GM21717 (cell line): ENCODE results near the gene ZDHHC11B.
"Not testable (repeated sequence)": the region's sequence is repeated elsewhere in the genome, so short reads cannot be mapped to it uniquely, and the experiment has no call there.

Experiments
- ATAC-seq: cut with Tn5 transposase; IDR thresholded peaks from one replicate; pipeline ENCODE4 v1.9.1; 2021; ENCODE audit warnings: mild to moderate bottlenecking, moderate library complexity; ENCODE audit not compliant: unreplicated experiment

ZDHHC11B gene

DNA sequence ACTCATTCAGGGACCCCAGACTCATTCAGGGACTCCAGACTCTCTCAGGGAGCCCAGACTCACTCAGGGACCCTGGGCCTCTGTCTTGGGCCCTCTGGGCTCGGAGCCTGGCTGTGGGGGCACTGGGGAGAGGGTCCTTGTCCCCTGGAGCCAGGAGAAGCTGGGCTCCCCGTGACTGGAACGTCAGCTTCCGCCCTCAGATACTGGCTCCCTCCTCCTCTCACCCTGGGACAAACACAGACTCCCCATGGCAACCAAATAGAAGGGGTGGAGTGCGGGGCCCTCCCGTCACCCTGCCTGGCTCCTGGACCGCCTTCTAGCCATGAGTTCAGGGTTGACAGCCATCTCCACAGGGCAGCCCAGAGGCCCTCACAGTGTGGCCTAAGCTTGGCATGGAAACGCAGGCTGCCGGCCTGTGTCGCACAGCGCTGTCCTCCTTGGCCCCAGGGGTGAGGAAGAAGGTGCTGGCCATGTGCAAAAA, 27.6 kb downstream of the ZDHHC11B start:
- ATAC-seq, result no peak

DNA sequence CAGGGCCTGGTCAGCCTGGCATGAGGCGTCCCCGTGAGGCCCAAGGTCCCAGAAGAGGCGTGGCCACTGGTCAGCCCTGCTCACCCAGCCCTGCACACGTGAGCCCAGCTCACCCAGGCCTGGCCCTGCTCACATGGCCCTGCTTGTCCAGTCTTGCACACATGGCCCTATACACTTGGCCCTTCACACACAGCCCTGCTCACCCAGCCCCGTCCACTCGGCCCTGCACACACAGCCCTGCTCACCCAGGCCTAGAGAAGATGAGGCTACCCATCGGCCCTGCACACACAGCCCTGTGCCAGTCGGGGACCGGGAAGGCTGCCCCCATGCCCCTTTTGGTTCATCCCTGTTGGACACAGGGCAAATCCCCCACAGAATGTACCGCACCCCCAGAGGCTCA, 28.4 kb downstream of the ZDHHC11B start:
- ATAC-seq, result no peak

DNA sequence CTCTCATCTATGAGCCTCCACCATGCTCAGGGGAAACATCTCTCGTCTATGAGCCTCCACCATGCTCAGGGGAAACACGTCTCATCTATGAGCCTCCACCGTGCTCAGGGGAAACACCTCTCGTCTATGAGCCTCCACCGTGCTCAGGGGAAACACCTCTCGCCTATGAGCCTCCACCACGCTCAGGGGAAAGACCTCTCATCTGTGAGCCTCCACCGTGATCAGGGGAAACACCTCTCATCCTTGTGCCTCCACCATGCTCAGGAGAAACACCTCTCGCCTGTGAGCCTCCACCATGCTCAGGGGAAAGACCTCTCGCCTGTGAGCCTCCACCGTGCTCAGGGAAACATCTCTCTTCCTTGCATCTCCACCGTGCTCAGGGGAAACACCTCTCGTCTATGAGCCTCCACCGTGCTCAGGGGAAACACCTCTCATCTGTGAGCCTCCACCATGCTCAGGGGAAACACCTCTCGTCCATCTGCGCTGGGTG, 30.3 kb downstream of the ZDHHC11B start:
- ATAC-seq, result not testable (repeated sequence)

DNA sequence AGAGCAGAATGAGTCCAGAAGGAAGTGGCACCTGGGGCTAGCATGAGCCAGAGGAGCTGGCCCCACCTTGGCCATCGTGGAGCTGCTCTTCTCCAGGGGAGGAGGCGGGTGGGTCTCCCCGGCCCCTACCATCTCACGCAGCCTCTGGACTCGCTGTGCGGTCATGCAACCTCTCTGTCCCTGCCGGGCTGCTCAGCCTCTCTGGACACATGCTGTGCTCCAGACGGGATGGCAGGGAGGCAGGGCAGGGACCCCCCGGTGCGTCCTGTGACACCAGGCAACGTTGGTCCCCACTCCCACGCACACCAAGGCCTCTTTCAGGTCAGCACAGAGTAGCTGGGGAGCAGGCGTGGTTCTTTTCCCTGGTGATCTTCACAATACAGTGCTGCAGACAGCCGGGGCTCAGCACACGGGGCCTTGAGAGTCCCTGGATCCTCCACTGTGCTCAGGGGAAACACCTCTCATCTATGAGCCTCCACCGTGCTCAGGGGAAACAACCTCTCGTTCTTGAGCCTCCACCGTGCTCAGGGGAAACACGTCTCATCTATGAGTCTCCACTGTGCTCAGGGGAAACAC, 30.9 kb downstream of the ZDHHC11B start:
- ATAC-seq, result not testable (repeated sequence)

DNA sequence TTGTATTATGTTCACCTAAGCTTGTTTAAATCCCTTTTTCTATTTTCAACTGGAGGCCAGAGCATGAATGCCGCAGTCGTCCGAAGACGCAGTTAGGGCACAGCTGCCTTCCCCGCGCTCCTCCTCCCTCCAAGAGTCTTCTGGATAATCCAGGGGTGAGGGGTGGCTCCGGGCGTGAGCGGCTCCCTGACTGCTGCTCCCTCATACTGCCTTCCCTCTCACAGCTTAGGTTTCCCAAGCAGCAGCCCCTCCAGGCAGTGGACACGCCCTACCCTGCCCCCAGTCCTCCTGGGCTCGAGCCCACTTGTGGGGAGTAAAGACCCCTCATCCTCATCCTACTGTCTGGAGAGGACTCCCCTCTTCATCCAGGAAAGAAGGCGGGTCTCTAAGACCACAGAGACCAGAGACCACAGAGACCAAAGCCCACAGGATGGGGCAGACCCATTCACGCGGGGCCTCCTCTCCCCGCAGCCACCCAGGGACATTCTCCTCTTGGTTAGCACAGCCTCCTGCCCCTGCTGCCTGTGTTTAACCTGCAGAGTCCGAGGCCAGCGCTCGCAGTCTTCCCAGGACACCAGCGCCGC, 31.9 kb downstream of the ZDHHC11B start:
- ATAC-seq, result not testable (repeated sequence)

DNA sequence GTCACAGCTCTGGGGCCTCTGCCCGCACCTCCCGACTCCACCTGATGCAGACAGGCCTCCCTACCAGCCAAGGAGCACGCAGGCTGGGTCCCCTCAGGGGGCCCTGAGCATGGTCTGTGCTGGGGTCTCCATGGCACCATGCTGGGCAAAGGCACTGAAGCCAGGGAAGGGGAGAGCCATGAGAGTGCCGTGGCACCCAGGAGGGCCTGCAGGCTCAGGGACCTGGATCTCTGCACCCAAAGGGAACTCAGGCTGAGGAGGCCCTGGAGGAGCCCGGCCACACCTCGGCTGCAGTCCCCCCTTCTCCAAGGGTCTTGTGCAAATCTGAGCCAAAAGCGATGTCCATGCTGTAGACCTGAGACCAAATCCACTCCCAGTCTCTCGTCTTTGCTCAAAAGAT, 32.5 kb downstream of the ZDHHC11B start:
- ATAC-seq, result not testable (repeated sequence)

DNA sequence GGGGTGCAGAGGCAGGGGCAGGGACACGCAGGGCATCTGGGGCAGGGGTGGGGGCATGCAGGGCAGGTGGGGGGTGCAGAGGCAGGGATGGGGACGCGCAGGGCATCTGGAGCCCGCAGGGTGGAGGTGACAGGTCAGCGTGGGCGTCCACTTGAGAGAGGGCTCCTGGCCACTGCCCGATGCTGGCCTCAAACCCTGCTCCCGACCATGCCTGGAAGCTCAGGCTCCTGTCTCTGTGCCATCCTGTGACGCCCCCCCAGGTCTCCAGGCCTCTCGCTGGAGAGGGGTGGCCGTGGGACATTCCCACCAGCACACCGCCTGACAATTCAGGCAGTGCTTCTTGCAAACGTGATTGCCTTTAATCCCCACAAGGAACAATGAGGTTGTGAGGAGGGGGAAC, 33.0 kb downstream of the ZDHHC11B start:
- ATAC-seq, result no peak

DNA sequence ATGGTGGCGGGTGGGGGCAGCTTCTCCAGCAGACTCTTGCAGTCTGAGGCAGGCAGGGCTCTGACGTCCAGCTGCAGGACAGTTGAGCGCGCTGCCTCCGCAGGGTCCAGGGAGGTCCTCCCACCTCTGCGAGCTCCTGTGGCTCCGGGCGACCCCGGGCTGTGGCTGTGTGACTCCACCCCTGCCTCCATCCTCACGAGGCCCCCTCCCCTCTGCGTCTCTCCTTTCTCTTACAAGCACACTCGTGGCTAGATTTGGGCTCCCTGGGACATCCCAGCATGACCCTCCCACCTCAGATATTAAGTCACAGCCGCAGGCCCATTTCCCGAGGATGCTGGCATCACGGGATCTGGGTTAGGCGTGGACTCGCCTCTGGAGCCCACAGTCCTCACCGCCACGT, 34.3 kb downstream of the ZDHHC11B start:
- not testable (repeated sequence) for ATAC-seq

DNA sequence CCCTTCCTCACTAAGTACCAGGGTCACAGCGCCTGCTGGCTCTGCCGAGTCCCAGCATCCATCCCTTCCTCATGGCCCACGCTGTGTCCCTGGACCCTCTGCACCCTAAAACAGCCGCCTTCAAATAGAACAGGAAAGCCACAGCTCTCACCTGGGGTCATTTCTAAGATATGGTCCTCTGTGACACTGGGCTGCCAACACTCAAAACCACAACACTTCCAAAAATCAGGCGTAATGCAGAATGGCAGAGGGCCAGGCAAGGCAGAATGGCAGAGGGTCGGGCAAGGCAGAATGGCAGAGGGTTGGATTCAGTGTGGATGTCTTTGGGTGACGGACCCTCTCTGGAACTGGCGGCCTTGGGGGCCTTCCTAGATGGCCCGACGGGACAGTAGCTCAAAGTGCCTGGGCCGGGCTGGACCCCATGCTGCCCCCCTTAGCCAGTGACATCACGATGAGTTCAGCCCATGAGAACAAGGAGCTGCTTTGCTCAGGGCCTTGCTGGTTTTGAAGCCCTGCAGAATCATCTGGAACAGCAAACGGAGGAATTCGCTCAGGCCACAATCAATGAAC, 35.3 kb downstream of the ZDHHC11B start:
- no peak for ATAC-seq

DNA sequence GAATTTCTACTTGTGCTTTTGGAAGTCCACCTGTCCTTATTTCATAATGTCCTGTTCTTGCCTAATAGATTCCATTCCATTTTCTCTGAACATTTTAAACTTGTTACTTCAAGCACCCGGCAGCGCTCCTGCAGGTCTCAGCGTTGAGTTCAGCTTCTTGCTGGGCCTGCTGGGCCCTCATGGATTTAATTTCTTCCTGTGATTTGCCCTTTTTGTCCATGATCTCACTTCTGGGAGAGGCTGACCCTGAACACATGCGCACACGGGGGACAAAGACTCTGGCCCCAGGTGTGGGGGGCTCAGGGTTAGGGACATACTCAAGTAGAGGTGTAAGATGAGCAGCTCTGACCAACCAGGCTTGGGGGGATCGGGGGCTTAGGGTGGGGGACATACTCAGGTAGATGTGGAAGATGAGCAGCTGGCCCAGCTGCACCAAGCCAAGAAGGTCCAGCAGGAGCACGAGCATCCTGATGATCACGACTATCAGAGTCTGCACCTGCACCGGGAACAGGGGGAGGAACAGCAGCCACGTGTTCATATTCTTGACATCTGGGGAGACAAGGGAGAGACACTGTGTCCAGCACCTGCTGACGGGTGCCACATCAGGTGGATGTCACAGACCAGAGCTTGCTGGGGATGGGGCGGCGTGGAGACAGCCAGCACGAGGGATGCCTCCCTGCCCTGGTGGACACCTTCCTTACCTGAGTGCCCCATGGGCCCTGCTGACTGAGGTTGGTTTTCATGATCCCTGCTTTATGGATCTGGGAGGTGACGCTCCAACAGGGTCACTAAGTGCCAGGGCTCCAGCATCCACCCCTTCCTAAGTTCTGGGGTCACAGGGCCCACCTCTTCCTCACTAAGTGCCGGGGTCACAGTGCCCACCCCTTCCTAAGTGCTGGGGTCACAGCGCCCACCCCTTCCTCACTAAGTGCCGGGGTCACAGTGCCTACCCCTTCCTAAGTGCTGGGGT, 36.2 kb downstream of the ZDHHC11B start:
- ATAC-seq, result not testable (repeated sequence)

DNA sequence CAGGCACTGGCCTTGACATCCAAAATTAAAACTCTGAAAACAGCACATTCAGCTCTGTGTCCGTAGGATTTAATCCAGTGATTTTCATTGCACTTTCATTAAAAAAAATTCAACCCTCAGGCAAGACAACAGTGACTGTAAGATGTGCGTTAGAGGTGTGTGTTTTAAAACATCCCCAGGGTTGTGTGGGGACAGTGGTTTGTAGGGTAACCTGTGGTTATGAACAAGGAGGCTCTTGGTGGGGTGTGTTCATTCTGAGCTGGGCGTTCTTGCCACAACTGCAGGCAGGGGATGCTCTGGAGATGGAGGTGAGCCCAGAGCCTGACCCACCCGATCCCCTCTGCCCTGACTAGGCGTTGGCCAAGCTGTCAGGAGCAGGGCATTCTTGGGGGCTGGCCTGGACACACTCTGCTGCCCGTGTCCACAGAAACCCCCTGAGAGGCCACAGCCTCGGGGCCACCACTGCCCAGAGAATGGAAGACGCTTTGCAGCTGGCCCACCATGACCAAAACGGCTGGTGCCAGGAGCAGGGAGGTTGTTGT, 37.2 kb downstream of the ZDHHC11B start:
- ATAC-seq, result not testable (repeated sequence)

DNA sequence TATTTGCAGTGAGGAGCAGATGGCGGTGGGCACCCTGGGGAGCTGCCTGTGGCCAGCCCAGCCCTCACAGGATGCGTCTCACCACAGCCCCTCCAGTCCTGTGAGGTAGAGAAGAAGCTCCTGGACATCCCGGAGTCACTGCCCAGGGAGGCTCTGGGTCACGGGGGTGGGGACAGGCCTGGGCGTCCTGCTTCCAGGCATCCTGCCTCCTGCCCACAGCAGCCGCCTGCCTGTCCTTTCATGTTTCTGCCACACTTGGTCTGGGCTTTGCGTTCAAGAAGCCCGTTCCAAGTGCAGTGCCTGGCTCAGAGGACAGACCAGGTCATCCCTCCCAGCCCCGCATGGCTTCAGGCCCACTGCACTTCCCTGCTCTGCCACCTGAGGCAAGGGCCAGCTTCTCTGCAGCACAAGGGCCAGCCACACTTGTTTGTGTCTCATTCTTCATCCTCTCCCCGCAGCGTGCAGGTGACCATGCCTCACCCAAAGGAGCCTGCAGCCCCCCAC, 38.2 kb downstream of the ZDHHC11B start:
- no peak for ATAC-seq

DNA sequence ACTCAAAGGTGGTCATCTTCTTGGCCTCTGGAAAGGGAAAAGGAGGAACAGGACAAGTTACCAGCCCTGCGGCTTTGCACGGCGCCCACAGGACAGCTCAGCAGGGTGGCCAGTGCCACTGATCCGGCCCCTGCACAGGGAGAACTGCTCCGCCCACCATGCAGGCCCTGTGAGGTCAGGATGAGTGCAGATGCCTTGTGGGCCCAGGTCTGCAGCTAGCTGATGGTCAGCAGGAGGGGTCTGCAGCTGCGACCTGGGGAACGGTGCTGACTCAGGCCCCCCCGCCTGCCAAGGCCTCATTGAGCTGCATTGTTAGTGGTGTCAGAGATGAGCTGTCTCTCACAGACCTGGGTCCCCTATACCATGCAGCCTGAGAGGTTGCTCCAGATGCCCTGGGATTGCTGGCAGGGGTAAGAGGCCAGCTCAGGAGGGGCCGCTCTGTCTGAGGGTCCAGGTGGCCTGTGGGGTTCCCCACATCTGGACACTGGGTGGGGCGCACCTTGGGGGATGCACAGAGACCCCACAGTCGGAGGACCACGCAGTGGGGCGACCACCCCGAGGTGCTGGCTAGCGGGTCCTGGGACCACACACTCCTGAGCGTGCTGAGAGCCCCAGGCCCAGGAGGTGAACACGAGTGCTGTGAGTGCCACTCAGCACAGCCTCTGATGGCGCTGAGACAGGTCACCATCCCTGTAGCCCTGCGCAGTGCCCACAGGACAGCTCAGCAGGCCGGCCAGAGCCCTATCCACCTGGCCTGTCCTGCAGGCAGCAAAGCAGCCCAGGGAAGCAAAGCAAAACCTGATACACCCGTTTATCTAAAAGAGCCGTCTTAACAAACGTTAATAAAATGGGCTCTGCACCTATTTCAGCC, 39.0 kb downstream of the ZDHHC11B start:
- ATAC-seq, result not testable (repeated sequence)

DNA sequence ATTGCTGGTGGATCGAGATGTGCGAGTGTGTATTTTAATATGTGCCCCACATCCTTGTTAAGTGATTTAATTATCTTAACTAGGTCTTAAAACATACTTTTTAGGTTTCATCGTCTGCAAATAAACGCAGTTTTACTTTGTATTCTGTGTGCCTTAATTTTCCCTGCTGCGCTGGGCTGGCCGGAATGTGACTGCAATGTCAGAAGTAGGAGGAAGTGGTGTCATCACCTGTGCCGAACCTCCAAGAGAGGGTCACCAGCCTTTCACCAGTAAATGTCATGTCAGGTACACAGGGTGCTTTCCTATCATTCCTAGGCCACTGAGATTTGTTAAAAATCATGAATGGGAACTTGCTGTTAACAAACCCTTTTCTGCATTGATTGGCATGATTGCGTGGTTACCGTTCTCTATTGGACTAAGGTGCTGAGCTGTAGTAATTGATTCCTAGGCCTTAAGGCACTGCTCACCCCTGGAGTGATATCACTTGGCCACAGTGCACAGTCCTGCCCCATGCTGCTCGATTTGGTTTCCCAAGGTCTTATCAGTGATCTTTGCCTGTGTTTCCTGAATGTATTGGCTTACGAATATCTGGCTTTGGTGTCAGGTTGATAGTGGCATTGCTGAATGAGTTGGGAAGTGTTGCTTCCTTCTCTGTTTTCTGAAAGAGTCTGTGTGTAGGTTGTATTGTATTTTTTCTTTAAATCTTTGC, 40.7 kb downstream of the ZDHHC11B start:
- ATAC-seq, result not testable (repeated sequence)

DNA sequence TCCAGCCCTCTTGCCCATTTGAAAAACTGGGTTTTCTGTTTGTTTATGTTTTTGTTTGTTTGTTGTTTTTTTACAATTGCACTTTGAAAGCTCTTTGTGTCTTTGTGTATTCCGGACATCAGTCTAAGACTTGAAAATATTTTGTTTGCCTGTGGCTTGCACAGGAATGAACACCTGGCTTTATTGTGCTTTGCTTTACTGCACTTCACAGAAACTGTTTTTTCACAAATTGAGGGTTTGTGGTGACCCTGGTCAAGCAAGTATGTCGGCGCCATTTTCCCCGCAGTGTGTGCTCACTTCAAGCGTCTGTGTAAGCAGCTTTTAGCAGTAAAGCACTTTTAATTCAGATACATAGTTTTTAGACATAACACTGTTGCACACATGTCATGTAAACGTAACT, 42.3 kb downstream of the ZDHHC11B start:
- ATAC-seq, result not testable (repeated sequence)

DNA sequence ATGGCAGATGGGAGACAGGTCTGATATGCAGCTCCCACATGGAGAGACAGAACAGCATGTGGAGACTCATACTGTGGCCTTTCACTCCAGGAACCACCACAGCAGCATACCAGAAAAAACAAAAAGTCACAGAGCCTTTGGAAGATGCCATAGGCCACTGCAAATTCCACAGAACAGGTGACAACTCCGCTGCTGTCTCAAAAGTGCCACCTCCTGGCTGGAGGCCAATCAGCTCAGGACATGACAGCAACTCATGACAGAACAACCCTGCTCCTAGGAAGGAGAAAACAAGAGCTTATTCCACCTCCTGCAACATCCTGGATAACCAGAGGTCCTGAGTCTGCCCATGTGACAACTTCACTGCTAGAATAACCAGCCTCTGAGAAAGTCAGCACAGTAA, 50.4 kb downstream of the ZDHHC11B start:
- ATAC-seq, result not testable (repeated sequence)

DNA sequence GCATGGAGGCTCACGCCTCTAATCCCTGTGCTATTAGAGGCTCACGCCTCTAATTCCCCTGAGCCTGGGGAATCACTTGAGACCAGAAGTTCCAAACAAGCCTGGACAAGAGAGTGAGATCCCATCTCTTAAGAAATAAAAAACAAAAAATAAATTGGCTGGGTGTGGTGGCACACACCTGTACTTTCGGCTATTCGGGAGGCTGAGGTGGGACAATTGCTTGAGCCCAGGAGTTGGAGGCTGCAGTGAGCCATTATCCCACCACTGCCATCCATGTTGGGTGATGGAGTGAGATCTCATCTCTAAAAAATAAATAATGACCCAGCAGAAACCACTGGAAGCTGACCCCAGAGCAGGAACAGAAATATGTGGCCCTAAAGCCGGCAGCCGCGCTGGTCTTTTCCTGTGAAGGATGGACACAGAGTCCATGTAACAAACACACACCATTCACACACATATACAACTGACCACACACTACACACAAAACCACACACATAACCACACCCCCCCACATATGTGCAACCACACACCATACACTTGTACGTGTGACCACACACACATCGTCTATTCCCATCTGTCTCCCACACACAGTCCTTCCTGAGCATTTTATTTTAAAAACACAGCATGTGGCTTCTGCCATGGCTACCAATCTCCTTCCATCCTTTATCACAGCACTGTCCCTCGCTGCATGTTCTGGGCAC, 51.6 kb downstream of the ZDHHC11B start:
- not testable (repeated sequence) for ATAC-seq

DNA sequence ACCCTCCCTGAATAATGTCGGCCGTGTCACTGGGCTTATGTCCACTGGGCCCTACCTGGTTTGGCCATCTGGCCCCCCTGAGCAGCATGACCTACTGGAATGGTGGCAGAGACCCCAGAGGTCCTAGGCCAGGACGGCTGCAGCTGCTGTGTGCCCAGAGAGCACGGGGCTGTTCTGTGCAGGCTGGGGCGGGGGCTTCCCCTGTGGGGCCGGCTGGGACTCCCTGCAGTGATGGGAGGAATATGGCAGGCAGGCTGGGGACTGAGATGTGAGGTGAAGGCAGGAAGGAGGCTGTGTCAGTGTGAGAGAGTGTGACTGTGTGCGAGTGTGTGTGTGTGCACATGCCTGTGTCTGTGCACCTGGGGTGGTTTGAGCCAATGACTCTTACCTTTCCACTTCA, 55.3 kb downstream of the ZDHHC11B start:
- not testable (repeated sequence) for ATAC-seq
